ENCODE results near the gene ZNF740.
A peak's percentile ranks its signal among the peaks of the same experiment; 100 is the strongest.

ZNF740 gene

GRCh38 chr12:53193040-53193439, 12.5 kb downstream of the ZNF740 start:
- in situ Hi-C loops (cut with HindIII; ENCODE audit: low sequenced_read_pairs) = loop anchor here (10.0 kb wide), 1 partner anchor 118 kb away; the partner anchor contains the start of gene SPRYD3
- H3K4me3 ChIP-seq (ENCODE audit: low read depth, low read length) = no peak overlapping the region

GRCh38 chr12:53193985-53194716, 13.6 kb downstream of the ZNF740 start:
- TF ChIP-seq, protein P1, sequence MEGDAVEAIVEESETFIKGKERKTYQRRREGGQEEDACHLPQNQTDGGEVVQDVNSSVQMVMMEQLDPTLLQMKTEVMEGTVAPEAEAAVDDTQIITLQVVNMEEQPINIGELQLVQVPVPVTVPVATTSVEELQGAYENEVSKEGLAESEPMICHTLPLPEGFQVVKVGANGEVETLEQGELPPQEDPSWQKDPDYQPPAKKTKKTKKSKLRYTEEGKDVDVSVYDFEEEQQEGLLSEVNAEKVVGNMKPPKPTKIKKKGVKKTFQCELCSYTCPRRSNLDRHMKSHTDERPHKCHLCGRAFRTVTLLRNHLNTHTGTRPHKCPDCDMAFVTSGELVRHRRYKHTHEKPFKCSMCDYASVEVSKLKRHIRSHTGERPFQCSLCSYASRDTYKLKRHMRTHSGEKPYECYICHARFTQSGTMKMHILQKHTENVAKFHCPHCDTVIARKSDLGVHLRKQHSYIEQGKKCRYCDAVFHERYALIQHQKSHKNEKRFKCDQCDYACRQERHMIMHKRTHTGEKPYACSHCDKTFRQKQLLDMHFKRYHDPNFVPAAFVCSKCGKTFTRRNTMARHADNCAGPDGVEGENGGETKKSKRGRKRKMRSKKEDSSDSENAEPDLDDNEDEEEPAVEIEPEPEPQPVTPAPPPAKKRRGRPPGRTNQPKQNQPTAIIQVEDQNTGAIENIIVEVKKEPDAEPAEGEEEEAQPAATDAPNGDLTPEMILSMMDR (IDR thresholded peaks at IDR 0.05; ENCODE audit: low read depth, low read length, missing control alignments) = no peak
- no peak overlapping the region for H3K4me3 ChIP-seq (ENCODE audit: low read depth, low read length)
- in situ Hi-C loops (cut with HindIII; ENCODE audit: low sequenced_read_pairs) = loop anchor here (10.0 kb wide), 1 partner anchor 119 kb away; the partner anchor contains the start of gene SPRYD3
- no peak for DNase-seq (ENCODE audit: low read depth)

More at GRCh38 chr12:53193040-53193439, 12.5 kb downstream of the ZNF740 start:
- no peak for DNase-seq (ENCODE audit: low read depth)
- TF ChIP-seq, protein P1 (IDR thresholded peaks at IDR 0.05; ENCODE audit: low read depth, low read length, missing control alignments) = no peak

DNA sequence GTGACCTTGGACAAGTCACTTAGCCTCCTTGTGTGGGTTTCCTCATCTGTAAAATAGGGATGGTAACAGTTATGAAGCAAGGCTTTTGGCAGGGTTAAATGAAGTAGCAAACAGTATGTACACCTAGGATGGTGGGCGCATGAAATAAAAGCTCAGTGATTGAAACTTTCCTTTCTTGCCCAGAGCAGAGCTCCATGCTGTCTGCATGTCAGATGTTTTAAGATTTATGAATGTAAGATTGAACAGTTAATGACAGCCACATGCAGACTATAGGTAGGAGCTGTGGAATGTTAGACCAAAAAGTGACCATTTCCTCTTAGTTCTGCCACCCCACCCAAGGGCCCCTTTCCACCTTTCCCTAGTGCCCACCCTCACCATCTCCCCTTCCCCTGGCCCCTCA, 14.5 kb downstream of the ZNF740 start:
- in situ Hi-C loops (cut with HindIII; ENCODE audit: low sequenced_read_pairs) = loop anchor here (10.0 kb wide), 1 partner anchor 120 kb away; the partner anchor contains the start of gene SPRYD3

GRCh38 chr12:53195516-53196420, 15.2 kb downstream of the ZNF740 start:
- TF ChIP-seq, protein P1 (IDR thresholded peaks at IDR 0.05; ENCODE audit: low read depth, low read length, missing control alignments) = peak; percentile 1
- no peak for DNase-seq (ENCODE audit: low read depth)
- in situ Hi-C loops (cut with HindIII; ENCODE audit: low sequenced_read_pairs) = loop anchor here (10.0 kb wide), 1 partner anchor 121 kb away; the partner anchor contains the start of gene SPRYD3
- H3K4me3 ChIP-seq (ENCODE audit: low read depth, low read length) = no peak overlapping the region

More for the DNA sequence above, 14.5 kb downstream of the ZNF740 start:
- TF ChIP-seq, protein P1 (IDR thresholded peaks at IDR 0.05; ENCODE audit: low read depth, low read length, missing control alignments) = no peak
- DNase-seq (ENCODE audit: low read depth) = no peak
- no peak overlapping the region for H3K4me3 ChIP-seq (ENCODE audit: low read depth, low read length)

- no peak overlapping the region for H3K4me3 ChIP-seq (ENCODE audit: low read depth, low read length)
- DNase-seq (ENCODE audit: low read depth) = no peak
- TF ChIP-seq, protein P1 (IDR thresholded peaks at IDR 0.05; ENCODE audit: low read depth, low read length, missing control alignments) = peak; percentile 1
- in situ Hi-C loops (cut with HindIII; ENCODE audit: low sequenced_read_pairs) = loop anchor here (10.0 kb wide), 1 partner anchor 122 kb away; the partner anchor contains the start of gene SPRYD3
Observed at GRCh38 chr12:53196486-53196885, 16.0 kb downstream of the ZNF740 start.

DNA sequence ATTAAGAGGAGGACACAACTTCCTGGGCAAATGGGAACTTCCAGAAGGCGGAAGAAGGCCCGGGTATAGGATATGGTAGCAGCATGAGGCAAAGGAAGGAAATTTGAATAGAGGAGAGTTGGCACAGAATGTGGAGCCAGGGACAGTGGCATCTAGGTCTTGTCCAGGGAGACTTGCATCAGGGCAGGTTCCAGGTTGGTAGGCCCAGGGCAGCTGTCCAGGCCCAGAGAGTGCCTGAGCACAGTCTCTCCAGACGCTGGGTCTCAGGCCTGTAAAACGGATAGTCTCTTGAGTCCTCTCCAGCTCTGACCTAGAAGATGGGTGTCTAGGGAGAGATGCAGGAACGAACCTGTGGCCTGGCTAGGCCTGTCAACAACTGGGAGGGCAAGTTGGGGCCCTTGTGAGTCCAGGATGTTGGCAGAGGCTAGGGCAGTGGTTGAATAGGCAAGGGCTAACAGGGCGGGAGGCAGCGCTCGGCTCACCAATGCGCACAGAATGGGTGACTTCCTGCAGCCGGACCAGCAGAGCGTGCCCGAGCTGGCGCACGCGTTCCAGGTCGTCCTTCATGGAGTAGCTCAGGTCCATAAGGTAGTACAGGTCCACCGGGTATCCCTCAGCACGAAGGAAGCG, 16.6 kb downstream of the ZNF740 start:
- no peak overlapping the region for H3K4me3 ChIP-seq (ENCODE audit: low read depth, low read length)
- DNase-seq (ENCODE audit: low read depth) = no peak
- in situ Hi-C loops (cut with HindIII; ENCODE audit: low sequenced_read_pairs) = loop anchor here (10.0 kb wide), 1 partner anchor 122 kb away; the partner anchor contains the start of gene SPRYD3
- TF ChIP-seq, protein P1 (IDR thresholded peaks at IDR 0.05; ENCODE audit: low read depth, low read length, missing control alignments) = no peak
